H9 (cell line): ENCODE data around the gene HNMT. TPM values are rescaled to one million over a fixed set of nuclear protein-coding genes. Genes with fewer than 3 reads are reported as not detected.
A peak's percentile ranks its signal among the peaks of the same experiment; 100 is the strongest.

Source experiments
- DNase-seq: peaks from one replicate; pipeline ENCODE4 v3.0.0-alpha.2; 2017
- H2AFZ ChIP-seq: one replicate; pipeline ENCODE4 v1.6.1; 2013; ENCODE audit warnings: mild to moderate bottlenecking, low read length, control low read depth, moderate library complexity
- H2AK5ac ChIP-seq: 2 replicates; pipeline ENCODE4 v1.6.1; 2013; ENCODE audit warnings: low read length, control low read depth, mixed read lengths; ENCODE audit not compliant: insufficient read length
- H2BK120ac ChIP-seq: one replicate; pipeline ENCODE4 v1.6.1; 2013; ENCODE audit warnings: low read depth, mild to moderate bottlenecking, low read length, control low read depth, inconsistent platforms; ENCODE audit not compliant: poor library complexity, severe bottlenecking
- H2BK12ac ChIP-seq: 2 replicates; pipeline ENCODE4 v1.6.1; 2013; ENCODE audit warnings: low read length, control low read depth, mixed read lengths, low read depth; ENCODE audit not compliant: insufficient read length
- H2BK15ac ChIP-seq: 2 replicates; pipeline ENCODE4 v1.6.1; 2013; ENCODE audit warnings: low read depth, low read length, control low read depth
- H2BK20ac ChIP-seq: one replicate; pipeline ENCODE4 v1.6.1; 2013; ENCODE audit warnings: low read depth, mild to moderate bottlenecking, low read length, control low read depth, inconsistent platforms; ENCODE audit not compliant: poor library complexity, severe bottlenecking
- H2BK5ac ChIP-seq: 2 replicates; pipeline ENCODE4 v1.6.1; 2013; ENCODE audit warnings: low read length, control low read depth, mixed read lengths; ENCODE audit not compliant: insufficient read length
- H3K14ac ChIP-seq: 2 replicates; pipeline ENCODE4 v1.6.1; 2013; ENCODE audit warnings: low read length, control low read depth; ENCODE audit not compliant: insufficient read depth
- H3K18ac ChIP-seq: 2 replicates; pipeline ENCODE4 v1.6.1; 2013; ENCODE audit warnings: low read depth, mild to moderate bottlenecking, mixed read lengths, low read length, control low read depth; ENCODE audit not compliant: insufficient read length
- H3K23ac ChIP-seq: 2 replicates; pipeline ENCODE4 v1.6.1; 2013; ENCODE audit warnings: low read length, control low read depth, mixed read lengths, low read depth; ENCODE audit not compliant: insufficient read length
- H3K23me2 ChIP-seq: 2 replicates; pipeline ENCODE4 v1.6.1; 2013; ENCODE audit warnings: low read depth, mild to moderate bottlenecking, mixed read lengths, low read length, control low read depth; ENCODE audit not compliant: insufficient read length, poor library complexity, severe bottlenecking
- H3K27ac ChIP-seq: 2 replicates; pipeline ENCODE4 v1.5.1; 2013; ENCODE audit warnings: low read length, control low read depth, mixed read lengths, low read depth; ENCODE audit not compliant: insufficient read length
- H3K27me3 ChIP-seq: 2 replicates; pipeline ENCODE4 v1.6.1; 2013; ENCODE audit warnings: low read length, control low read depth, inconsistent platforms; ENCODE audit not compliant: insufficient read depth
- H3K4ac ChIP-seq: 2 replicates; pipeline ENCODE4 v1.6.1; 2013; ENCODE audit warnings: low read depth, mild to moderate bottlenecking, control low read depth, inconsistent platforms, low read length, moderate library complexity
- H3K4me1 ChIP-seq: 2 replicates; pipeline ENCODE4 v1.6.1; 2013; ENCODE audit warnings: low read length, control low read depth, inconsistent platforms; ENCODE audit not compliant: insufficient read depth
- H3K4me2 ChIP-seq: 2 replicates; pipeline ENCODE4 v1.6.1; 2013; ENCODE audit warnings: low read length, control low read depth, mixed read lengths; ENCODE audit not compliant: insufficient read length, insufficient read depth
- H3K56ac ChIP-seq: 2 replicates; pipeline ENCODE4 v1.6.1; 2013; ENCODE audit warnings: low read depth, mild to moderate bottlenecking, mixed read lengths, low read length, control low read depth; ENCODE audit not compliant: insufficient read length
- H3K79me1 ChIP-seq: 2 replicates; pipeline ENCODE4 v1.6.1; 2013; ENCODE audit warnings: low read depth, mild to moderate bottlenecking, moderate library complexity, low read length, control low read depth, inconsistent platforms; ENCODE audit not compliant: insufficient read depth, poor library complexity, severe bottlenecking
- H3K79me2 ChIP-seq: 2 replicates; pipeline ENCODE4 v1.6.1; 2013; ENCODE audit warnings: low read length, control low read depth, inconsistent platforms; ENCODE audit not compliant: insufficient read depth
- H3K9ac ChIP-seq: 2 replicates; pipeline ENCODE4 v1.6.1; 2013; ENCODE audit warnings: low read length, control low read depth, mixed read lengths; ENCODE audit not compliant: insufficient read length; ENCODE audit errors: extremely low read depth
- H3K9me3 ChIP-seq: one replicate; pipeline ENCODE4 v1.6.1; 2013; ENCODE audit warnings: low read depth, low read length, inconsistent platforms; ENCODE audit not compliant: control insufficient read depth
- H3T11ph ChIP-seq: one replicate; pipeline ENCODE4 v1.6.1; 2013; ENCODE audit warnings: mild to moderate bottlenecking, low read length, control low read depth, inconsistent platforms
- H4K20me1 ChIP-seq: one replicate; pipeline ENCODE4 v1.6.1; 2013; ENCODE audit not compliant: control insufficient read depth, insufficient read length, insufficient read depth
- H4K5ac ChIP-seq: 2 replicates; pipeline ENCODE4 v1.6.1; 2013; ENCODE audit warnings: low read depth, mild to moderate bottlenecking, mixed read lengths, low read length, control low read depth; ENCODE audit not compliant: insufficient read length
- H4K8ac ChIP-seq: replicated peaks from 2 replicates; pipeline ENCODE4 v1.6.1; 2013; ENCODE audit warnings: low read length, control low read depth, mixed read lengths, low read depth; ENCODE audit not compliant: insufficient read length
- H4K91ac ChIP-seq: 2 replicates; pipeline ENCODE4 v1.6.1; 2013; ENCODE audit warnings: low read depth, mild to moderate bottlenecking, moderate library complexity, mixed read lengths, low read length, control low read depth; ENCODE audit not compliant: insufficient read length
- H3K27ac Mint-ChIP-seq, 3 experiments: 2 replicates in 2 of 3; 3 replicates in 1 of 3; pipeline ENCODE4 v1.8.0; 2020 to 2021; ENCODE audit warnings: mixed read lengths in 3 of 3, mild to moderate bottlenecking in 1 of 3, moderate library complexity in 1 of 3
- H3K27me3 Mint-ChIP-seq: 2 replicates; pipeline ENCODE4 v1.8.0; 2021; ENCODE audit warnings: low read depth, mild to moderate bottlenecking, moderate library complexity, mixed read lengths
- H3K36me3 Mint-ChIP-seq, 3 experiments: 2 replicates in 2 of 3; 3 replicates in 1 of 3; pipeline ENCODE4 v1.8.0; 2020 to 2021; ENCODE audit warnings: low read depth in 3 of 3, mixed read lengths in 3 of 3; ENCODE audit not compliant: insufficient read depth in 1 of 3
- H3K4me1 Mint-ChIP-seq, 2 experiments: 2 replicates each; pipeline ENCODE4 v1.8.0; 2020; ENCODE audit warnings: mixed read lengths in 2 of 2
- H3K4me3 Mint-ChIP-seq, 2 experiments: 2 replicates in 1 of 2; 3 replicates in 1 of 2; pipeline ENCODE4 v1.8.0; 2020 to 2021; ENCODE audit warnings: mild to moderate bottlenecking in 2 of 2, mixed read lengths in 2 of 2, moderate library complexity in 1 of 2
- H3K9me3 Mint-ChIP-seq, 2 experiments: 2 replicates in 1 of 2; 3 replicates in 1 of 2; pipeline ENCODE4 v1.8.0; 2020; ENCODE audit warnings: mild to moderate bottlenecking in 2 of 2, mixed read lengths in 2 of 2, moderate library complexity in 1 of 2
- CTCF ChIP-seq: fragments of 200-600 bp; sonication (generic); conservative IDR thresholded peaks from 3 replicates; pipeline ENCODE4 v1.8.0; 2021; ENCODE audit warnings: antibody characterized with exemption, mild to moderate bottlenecking
- WGBS: extraction: QIAGEN DNeasy Blood & Tissue Kit; methylation state at CpG from one replicate; pipeline ENCODE4 v1.1.7; 2013; ENCODE audit warnings: missing lambda C conversion rate, low lambda C conversion rate, mixed read lengths; ENCODE audit not compliant: insufficient read length; ENCODE audit errors: extremely low coverage; 5-methylcytosine and 5-hydroxymethylcytosine counted together
- long read RNA-seq: library from polyadenylated mRNA; unstranded; transcript quantifications from one replicate; pipeline ENCODE4 v2.0.0, GENCODE V29; 2020
- total RNA-seq: library from RNA; stranded (reverse); gene quantifications from 2 replicates; pipeline ENCODE4 v1.2.1, GENCODE V29; 2021

The HNMT gene
- total RNA-seq, result 1.3 and 1.9 TPM in 2 replicates
- long read RNA-seq, transcript HNMT-202 (6 exons, 3,295 nt), result major isoform, 9 of 9 reads
- long read RNA-seq, partial matches to known transcripts, result 0 of 9 reads
- long read RNA-seq, other reads (novel, unspliced or antisense), result 0 of 9 reads

DNA sequence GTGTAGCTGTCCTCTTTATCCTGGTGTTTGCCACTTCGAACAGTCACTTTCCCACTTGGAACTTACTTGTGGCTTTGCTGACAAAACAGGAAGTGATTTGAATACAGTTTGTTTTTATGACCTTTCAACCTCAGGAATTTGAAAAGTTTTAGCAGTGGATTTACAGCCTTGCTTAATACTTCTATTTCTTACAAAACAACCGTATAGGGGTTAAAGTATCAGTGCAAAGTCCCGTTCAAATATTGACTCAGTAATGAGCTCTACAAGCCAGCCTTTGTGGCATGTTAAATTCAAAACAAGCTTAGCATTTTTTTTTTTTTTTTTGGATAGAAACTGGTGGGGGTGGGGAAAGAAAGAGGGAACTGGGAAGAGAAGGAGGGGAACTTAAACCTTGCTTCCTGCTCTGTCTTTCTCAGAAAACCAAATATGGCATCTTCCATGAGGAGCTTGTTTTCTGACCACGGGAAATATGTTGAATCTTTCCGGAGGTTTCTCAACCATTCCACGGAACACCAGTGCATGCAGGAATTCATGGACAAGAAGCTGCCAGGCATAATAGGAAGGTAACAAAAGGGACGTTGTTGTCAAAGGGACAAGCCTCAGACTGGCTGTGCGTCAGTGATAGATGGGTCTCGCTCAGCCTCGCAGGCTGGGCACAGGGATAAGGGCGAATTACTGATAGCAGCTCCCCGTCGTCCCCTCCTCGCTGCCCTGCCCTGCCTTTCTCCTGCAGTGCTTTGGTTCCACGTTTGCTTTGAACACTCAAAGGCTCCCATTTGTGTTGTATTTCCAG is at the start of gene HNMT:
HNMT (plus strand) TSS at position 408 of the 793 bp plus-strand sequence; CDS start at position 427, 19 bp downstream.
- Histone ChIP-seq H4K8ac (no peak within 1 kb of the TSS), H3K23me2 (no peaks in the 10 kb centered on the region), H4K20me1 (no peaks in the 10 kb centered on the region), H3K27me3 (no peaks in the 10 kb centered on the region), H4K5ac (peak within 1 kb of the TSS; percentile 86), H2BK120ac (no peak within 1 kb of the TSS), H3T11ph (peak within 1 kb of the TSS; percentile 47), H2BK15ac (no peak within 1 kb of the TSS), H4K91ac (no peak within 1 kb of the TSS), H3K18ac (peak within 1 kb of the TSS; percentile 63), H2AK5ac (no peak within 1 kb of the TSS), H3K27ac (peak within 1 kb of the TSS; percentile 43), H3K56ac (no peak within 1 kb of the TSS), H3K23ac (no peak within 1 kb of the TSS), H3K4ac (no peak within 1 kb of the TSS), H3K79me2 (no peaks in the 10 kb centered on the region), H2BK5ac (no peak within 1 kb of the TSS), H2AFZ (peak within 1 kb of the TSS; percentile 97), H3K9ac (peak within 1 kb of the TSS; percentile 28), H3K79me1 (no peaks in the 10 kb centered on the region), H2BK20ac (no peak within 1 kb of the TSS), H2BK12ac (peak within 1 kb of the TSS; percentile 89), H3K4me1 (peaks cover 7% of the 10 kb centered on the region), H3K9me3 (no peaks in the 10 kb centered on the region), H3K14ac (peak within 1 kb of the TSS; percentile 62), H3K4me2 (peak within 1 kb of the TSS; percentile 58)
- no CpG with 5 or more reads among the region's 15 CpGs for WGBS
- Mint-ChIP-seq H3K4me3 (peak within 1 kb of the TSS; percentile 55 to 75), H3K27ac (peak within 1 kb of the TSS; percentile 23 to 90 (median 88); a peak in 6 of 7 replicates), H3K27me3 (no peaks in the 10 kb centered on the region), H3K9me3 (no peaks in the 10 kb centered on the region; a peak in 1 of 5 replicates), H3K36me3 (no peaks in the 10 kb centered on the region), H3K4me1 (peaks cover 18% of the 10 kb centered on the region in 2 experiments)
- peak; percentile 52 for DNase-seq
- no peak for TF ChIP-seq CTCF
